ENCODE data around the gene RNF207.

GRCh38 chr1:6260433-6260934 is 54.6 kb downstream of the RNF207 start:
- TF ChIP-seq CTCF (IDR thresholded peaks at IDR 0.05) (no peak), POLR2AphosphoS5 (IDR thresholded peaks at IDR 0.05) (no peak), POLR2A (IDR thresholded peaks at IDR 0.05) (no peak)
